Measurements from ENCODE around the gene GPR137. TPM values are rescaled to one million over a fixed set of nuclear protein-coding genes. Genes with fewer than 3 reads are reported as not detected.

Gene GPR137
- total RNA-seq, 4 donors from 2014 or later: 12.5 to 25.7 (median 20.0) TPM

DNA sequence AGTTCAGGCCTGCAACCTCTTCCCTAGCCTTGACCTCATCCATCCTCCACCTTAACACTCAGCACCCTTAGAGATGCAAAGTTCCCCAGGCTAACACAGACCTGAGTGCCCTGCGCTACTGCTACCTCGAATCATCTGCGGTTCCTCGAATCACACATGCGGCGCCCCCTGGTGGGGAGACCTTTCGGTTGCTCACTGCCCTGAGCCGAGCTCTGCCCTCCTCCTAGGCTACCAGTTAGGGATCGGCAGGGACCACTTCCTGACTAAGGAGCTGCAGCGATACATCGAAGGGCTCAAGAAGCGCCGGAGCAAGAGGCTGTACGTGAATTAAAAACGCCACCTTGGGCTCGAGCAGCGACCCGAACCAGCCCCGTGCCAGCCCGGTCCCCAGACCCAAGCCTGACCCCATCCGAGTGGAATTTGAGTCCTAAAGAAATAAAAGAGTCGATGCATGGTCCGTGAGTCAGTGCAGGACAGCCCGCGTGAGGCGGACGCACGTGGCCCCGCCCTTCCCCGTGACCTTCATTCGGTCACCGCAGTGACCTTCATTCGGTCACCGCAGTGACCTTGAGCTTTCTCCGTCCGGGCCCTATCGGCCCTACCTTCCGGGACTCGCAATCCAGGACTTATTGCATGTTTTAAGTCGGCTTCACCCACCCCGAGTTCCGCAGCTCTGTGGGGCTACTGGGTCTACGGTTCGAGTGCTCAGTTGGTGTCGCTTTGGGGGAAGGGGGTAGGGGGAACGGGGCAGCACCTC is 18.8 kb downstream of the GPR137 start:
- 1% methylated on average over 38 to 40 of the region's 46 CpGs for WGBS, 2 donors
- peaks cover 0 to 47% (median 27%) of the 10 kb centered on the region in 4 donors for H3K4me1 ChIP-seq
- H3K36me3 ChIP-seq: peaks cover 0 to 10% (median 0%) of the 10 kb centered on the region in 3 donors
- TF ChIP-seq, protein P1, sequence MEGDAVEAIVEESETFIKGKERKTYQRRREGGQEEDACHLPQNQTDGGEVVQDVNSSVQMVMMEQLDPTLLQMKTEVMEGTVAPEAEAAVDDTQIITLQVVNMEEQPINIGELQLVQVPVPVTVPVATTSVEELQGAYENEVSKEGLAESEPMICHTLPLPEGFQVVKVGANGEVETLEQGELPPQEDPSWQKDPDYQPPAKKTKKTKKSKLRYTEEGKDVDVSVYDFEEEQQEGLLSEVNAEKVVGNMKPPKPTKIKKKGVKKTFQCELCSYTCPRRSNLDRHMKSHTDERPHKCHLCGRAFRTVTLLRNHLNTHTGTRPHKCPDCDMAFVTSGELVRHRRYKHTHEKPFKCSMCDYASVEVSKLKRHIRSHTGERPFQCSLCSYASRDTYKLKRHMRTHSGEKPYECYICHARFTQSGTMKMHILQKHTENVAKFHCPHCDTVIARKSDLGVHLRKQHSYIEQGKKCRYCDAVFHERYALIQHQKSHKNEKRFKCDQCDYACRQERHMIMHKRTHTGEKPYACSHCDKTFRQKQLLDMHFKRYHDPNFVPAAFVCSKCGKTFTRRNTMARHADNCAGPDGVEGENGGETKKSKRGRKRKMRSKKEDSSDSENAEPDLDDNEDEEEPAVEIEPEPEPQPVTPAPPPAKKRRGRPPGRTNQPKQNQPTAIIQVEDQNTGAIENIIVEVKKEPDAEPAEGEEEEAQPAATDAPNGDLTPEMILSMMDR (IDR thresholded peaks at IDR 0.05): peak; percentile 81 to 93 (median 84)
- TF ChIP-seq EP300 (IDR thresholded peaks at IDR 0.05) (peak in 1 of 2 donors; percentile 31), POLR2A (IDR thresholded peaks at IDR 0.05) (no peak)
- DNase-seq (ENCODE audit: low spot score in 2 of 2): peak; percentile 87 to 94
- H3K27ac ChIP-seq: peak overlapping the region; percentile 55 to 92 (median 85)
- H3K9me3 ChIP-seq: no peaks in the 10 kb centered on the region
- peaks cover 0 to 45% of the 10 kb centered on the region in 2 donors for H3K27me3 ChIP-seq
- H3K4me3 ChIP-seq: peak overlapping the region; percentile 55 to 85 (median 72)

DNA sequence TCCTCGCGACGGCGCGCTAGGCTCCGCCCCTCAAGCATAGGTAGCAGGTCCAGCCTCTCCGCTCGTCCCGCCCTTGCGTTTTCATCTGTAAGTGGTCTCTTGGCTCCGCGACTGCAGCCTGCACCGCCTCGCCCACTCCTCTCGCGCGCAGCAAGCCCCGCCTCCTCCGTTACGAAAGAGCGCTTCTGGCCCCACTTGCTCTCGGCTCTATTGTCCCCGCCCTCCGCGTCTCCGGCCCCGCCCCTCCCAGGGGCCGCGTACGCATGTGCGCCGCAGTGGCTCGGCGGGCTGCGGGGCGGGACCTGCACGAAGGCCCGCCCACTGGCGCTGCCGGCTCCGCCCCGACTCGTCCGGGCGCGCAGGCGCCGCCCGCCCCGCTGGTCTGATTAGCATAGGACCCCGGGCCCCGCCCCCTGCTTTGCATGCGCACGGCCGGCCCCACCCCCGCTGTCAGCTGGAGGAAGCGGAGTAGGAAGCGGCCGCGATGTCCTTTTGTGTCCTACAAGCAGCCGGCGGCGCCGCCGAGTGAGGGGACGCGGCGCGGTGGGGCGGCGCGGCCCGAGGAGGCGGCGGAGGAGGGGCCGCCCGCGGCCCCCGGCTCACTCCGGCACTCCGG is 19.5 kb downstream of the GPR137 start, which contains the start of gene ESRRA:
ESRRA (plus strand) TSS at position 450 of the 616 bp plus-strand sequence. CDS start 1,656 bp downstream, outside the sequence.
- peak within 1 kb of the TSS; percentile 55 to 92 (median 85) for H3K27ac ChIP-seq
- H3K36me3 ChIP-seq: peaks cover 0 to 10% (median 0%) of the 10 kb centered on the region in 3 donors
- DNase-seq (ENCODE audit: low spot score in 2 of 2): peak; percentile 100
- TF ChIP-seq, protein P1 (IDR thresholded peaks at IDR 0.05): no peak
- TF ChIP-seq POLR2A (IDR thresholded peaks at IDR 0.05) (peak in 1 of 2 donors; percentile 49), EP300 (IDR thresholded peaks at IDR 0.05) (peak in 1 of 2 donors; percentile 68)
- 1% methylated on average over 38 to 43 of the region's 81 CpGs for WGBS, 2 donors
- H3K4me1 ChIP-seq: peaks cover 0 to 40% (median 20%) of the 10 kb centered on the region in 4 donors
- no peaks in the 10 kb centered on the region for H3K9me3 ChIP-seq
- H3K4me3 ChIP-seq: peak within 1 kb of the TSS; percentile 55 to 85 (median 72)
- H3K27me3 ChIP-seq: peaks cover 0 to 38% of the 10 kb centered on the region in 2 donors

- Histone ChIP-seq H3K27me3 (peaks cover 0 to 30% of the 10 kb centered on the region in 2 donors), H3K27ac (peak overlapping the region; percentile 24 to 92 (median 80)), H3K36me3 (peaks cover 0 to 10% (median 0%) of the 10 kb centered on the region in 3 donors), H3K9me3 (no peaks in the 10 kb centered on the region), H3K4me3 (peak overlapping the region; percentile 50 to 85 (median 72)), H3K4me1 (peaks cover 0 to 32% (median 12%) of the 10 kb centered on the region in 4 donors)
- TF ChIP-seq, protein P1 (IDR thresholded peaks at IDR 0.05): peak in 2 of 5 experiments; percentile 14 to 16
- TF ChIP-seq POLR2A (IDR thresholded peaks at IDR 0.05): no peak
- no peak for TF ChIP-seq EP300 (IDR thresholded peaks at IDR 0.05)
- 2 to 5% methylated on average over 16 to 29 of the region's 71 CpGs for WGBS, 2 donors
- peak in 1 of 2 donors; percentile 42 for DNase-seq (ENCODE audit: low spot score in 2 of 2)
Measured at GRCh38 chr11:64305691-64306562, 20.3 kb downstream of the GPR137 start.

DNA sequence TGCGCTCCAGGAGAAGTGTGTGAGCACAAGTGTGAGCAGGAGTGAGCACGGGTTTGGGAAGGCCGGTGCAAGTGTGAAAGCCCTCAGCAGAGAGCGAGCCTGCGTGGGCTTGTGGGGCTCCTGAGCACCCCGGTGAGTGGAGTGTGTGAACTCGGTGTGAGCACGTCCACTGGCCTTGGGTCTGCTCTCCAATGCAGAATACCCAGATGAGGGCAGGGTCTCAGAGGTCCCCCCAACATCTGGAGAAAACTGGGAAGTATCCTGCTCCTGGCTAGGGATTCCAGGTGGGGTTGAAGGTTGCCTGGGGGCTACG is 20.9 kb downstream of the GPR137 start:
- TF ChIP-seq POLR2A (IDR thresholded peaks at IDR 0.05) (no peak), EP300 (IDR thresholded peaks at IDR 0.05) (no peak)
- TF ChIP-seq, protein P1 (IDR thresholded peaks at IDR 0.05): no peak
- 26 to 39% methylated on average over 7 to 9 of the region's 9 CpGs for WGBS, 2 donors
- peak overlapping the region; percentile 50 to 85 (median 72) for H3K4me3 ChIP-seq

More for the DNA sequence above, 20.9 kb downstream of the GPR137 start:
- DNase-seq (ENCODE audit: low spot score in 2 of 2): no peak
- Histone ChIP-seq H3K27me3 (peaks cover 0 to 24% of the 10 kb centered on the region in 2 donors), H3K27ac (peak overlapping the region in 3 of 4 donors; percentile 79 to 92 (median 81)), H3K36me3 (peaks cover 0 to 10% (median 0%) of the 10 kb centered on the region in 3 donors), H3K4me1 (peaks cover 0 to 26% (median 12%) of the 10 kb centered on the region in 4 donors), H3K9me3 (no peaks in the 10 kb centered on the region)

Data from tibial nerve (tissue), 4 donors.